GM12891 (cell line): ENCODE results near the gene TGIF1.

Source experiments
- POLR2A ChIP-seq: IDR thresholded peaks from 2 replicates; pipeline ENCODE4 v1.6.1; 2011; ENCODE audit warnings: low read depth, low read length, control low read depth
- POLR2AphosphoS5 ChIP-seq: IDR thresholded peaks from 2 replicates; pipeline ENCODE4 v1.6.1; 2011; ENCODE audit warnings: low read depth, low read length, control low read depth
- TAF1 ChIP-seq: IDR thresholded peaks from 2 replicates; pipeline ENCODE4 v1.6.1; 2011; ENCODE audit warnings: low read depth, low read length, control low read depth

GRCh38 chr18:3468833-3469232 is 18.9 kb downstream of the TGIF1 start:
- TF ChIP-seq POLR2A (no peak), POLR2AphosphoS5 (no peak), TAF1 (no peak)
